ENCODE measurements around the gene NPAS2.

NPAS2 gene

DNA sequence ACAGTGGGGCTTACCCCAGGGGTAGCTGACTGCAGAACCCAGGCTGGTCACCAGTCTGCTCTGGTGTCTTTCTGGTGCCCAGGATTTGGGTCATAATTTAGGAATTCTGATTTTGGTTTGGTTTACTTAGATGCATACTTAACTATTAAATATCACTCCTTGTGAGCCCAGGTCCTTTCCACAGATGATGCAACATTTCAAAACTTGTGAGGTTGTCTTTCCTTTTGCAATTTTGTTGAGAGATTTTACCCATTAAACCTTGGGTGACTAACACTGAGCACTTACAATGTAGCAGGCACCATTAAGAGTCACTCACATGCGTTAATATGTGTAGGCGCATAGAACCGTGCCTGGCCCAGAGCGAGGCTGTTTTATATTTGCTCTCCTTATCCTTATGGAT is 120.3 kb downstream of the NPAS2 start:
- DNase-seq: no peak

DNA sequence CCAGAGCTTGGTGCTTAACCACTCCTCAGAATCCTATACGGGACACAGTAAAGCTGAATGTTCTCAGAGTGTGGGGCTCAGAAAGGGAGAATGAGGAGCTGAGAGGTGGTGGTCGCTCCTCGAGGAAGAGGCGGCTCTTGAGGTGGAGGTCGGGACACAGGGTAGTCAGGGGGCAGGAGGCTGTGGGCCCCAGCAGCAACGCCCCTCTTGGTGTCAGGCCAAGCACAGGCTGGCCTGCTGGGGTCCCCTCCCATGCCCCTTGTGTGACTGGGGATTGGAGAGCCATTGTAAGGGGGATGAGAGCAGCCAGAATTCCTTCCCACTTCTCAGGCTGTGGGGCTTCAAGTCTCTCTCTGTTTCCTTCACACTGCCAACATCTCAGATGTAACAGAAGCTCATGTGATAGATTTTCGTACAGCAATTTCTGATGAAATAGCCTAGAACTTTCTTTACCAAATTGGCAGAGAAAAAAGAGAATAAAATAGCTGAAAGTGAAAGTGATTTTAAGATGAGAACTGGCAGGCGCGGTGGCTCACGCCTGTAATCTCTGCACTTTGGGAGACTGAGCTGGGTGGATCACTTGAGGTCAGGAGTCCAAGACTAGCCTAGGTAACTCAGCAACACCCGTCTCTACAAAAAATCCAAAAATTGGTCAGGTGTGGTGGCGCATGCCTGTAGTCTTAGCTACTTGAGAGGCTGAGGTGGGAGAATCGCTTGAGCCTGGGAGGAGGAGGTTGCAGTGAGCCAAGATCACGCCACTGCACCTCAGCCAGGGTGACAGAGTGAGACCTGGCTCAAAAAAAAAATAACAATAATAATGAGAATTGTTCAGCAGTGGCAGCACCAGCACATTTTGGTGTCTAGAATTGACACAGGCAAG is 121.1 kb downstream of the NPAS2 start:
- DNase-seq: no peak

DNA sequence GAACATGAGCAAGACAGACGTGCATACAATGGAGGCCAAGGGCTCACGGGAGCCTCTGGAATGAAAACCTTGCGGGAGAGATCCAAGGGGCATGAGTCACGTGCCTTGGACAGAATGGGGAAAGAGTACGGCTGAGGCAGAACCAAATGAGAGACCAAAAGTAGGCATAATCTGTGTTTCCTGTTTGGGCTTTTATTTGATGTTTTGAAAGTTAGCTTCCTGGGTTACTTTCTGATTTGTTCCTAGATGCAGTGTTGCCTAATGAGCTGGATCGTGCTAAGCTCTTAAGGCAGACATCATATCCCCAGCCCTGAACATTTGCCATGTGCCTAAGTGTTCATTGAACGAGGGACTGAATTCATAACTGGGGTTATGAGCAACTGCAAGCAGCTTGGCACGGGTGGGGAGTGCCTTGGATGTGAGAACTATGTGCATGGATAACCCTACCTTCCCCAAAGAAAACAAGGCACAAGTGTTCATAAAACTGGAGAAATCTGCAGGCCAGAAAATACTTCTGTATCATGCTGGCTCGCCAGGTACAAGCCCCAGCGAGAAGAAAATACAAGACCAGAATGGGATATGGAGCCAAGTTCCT is 121.8 kb downstream of the NPAS2 start:
- DNase-seq: no peak

- DNase-seq: no peak
These were observed 124.9 kb downstream of the NPAS2 start for GRCh38 chr2:100944617-100945432.

DNA sequence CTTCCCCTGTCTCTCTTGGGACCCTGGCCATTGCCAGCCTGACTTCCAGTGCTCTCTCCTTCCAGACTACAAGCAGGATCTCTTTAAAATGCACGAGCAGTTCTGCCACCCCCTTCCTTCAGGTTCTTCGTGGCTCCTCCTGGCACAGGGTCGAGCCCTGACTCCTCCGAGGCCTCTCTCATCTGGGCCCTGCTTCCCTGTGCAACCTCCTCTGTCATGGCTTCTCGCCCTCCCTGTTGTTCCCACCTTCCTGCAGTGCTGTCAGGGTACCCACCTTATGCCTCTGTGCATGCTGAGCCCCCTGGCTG is 125.4 kb downstream of the NPAS2 start:
- DNase-seq: no peak

- DNase-seq: no peak
These were observed 126.1 kb downstream of the NPAS2 start for GRCh38 chr2:100945930-100946607.

DNA sequence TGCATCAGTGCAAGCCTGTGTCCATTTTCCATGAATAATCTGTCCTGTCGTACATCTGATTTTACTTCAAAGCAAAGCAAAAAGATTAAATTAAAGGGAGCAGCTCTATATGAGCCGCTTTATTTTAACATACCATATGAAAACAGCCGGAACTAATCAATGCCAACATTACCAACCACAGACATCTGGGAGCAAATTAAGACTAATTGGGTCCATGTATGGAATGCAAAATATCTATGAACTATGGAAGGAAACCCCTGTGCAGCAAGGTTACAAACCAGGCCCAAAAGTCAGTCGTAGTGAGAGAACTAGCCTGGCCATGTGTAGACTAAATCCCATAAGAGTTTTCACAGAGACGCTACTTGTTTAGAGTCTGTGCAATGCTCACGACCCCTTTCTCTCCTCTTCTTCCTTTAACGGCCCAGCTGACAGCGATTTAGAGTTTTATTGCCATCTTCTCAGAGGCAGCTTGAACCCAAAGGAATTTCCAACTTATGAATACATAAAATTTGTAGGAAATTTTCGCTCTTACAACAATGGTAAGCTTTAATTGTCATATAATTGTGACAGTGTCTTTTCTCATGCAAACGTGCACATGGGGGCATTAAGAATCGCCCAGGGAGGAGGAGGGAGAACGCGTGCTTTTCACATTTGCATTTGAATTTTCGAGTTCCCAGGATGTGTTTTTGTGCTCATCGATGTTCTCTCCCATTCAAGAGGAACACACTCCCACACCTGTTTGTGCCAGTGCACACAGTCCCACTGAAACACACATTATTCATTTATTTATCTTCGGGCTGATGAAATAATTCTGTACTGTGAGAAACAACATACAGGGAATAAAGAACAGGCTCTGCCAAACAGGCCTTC is 129.2 kb downstream of the NPAS2 start:
- peak in 1 of 51 donors; percentile 38 for DNase-seq

- DNase-seq: no peak
These were observed 132.6 kb downstream of the NPAS2 start for GRCh38 chr2:100952512-100952911.

DNA sequence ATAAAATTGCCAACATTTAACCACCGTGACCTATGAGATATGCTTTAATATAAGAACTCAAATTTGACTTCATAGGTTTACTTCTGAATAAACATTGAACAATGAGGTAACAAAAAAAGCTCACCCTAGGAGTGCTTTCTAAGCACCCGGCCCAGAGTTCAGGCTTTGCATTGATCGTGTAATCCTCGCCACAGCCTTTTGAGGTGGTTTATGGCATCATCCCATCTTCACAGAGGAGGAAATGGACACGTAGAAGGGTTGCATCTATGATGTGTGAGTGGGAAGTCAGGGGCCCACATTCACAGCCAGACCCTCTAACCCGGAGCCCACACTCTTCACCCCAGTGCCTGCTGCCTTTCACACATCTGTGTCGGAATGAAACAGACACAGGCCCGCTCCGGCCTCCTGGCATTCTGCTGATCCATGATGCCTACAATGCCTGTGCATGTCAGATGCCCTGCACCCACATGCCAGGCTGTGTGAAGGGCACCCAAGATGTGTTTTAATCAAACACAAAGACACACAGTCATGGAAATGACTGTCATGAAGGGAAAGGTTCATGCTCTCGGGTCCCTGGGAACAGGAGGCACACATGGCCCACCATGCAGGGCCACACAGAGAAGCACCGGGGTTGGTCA is 133.6 kb downstream of the NPAS2 start:
- no peak for DNase-seq

- DNase-seq: no peak
These were observed 134.1 kb downstream of the NPAS2 start for GRCh38 chr2:100954044-100954420.

GRCh38 chr2:100955226-100955625 is 135.3 kb downstream of the NPAS2 start:
- DNase-seq: no peak

GRCh38 chr2:100956081-100956480 is 136.1 kb downstream of the NPAS2 start:
- DNase-seq: no peak

GRCh38 chr2:100957996-100958653 is 138.2 kb downstream of the NPAS2 start:
- peak in 11 of 51 donors; percentile 3 to 30 (median 8) for DNase-seq

GRCh38 chr2:100959225-100959880 is 139.4 kb downstream of the NPAS2 start:
- DNase-seq: no peak

DNA sequence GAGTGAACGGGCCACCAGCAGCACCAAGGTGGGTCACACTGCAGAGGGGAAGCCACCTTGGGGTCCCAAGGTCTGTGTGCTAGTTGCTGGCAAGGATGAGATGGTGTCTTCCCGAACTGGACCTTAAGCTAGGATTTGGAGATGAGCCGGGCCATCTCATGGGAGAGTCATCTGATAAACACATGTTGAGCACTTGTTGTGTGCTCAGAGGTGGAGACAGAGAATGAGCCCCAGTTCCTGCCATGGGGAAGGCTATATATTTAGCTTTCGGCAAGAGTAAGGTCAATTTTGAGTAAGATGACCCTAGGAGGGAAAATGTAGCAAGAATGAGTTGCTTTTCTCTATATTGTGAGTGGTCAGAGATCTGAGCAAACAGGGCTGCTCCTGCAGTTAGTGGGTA is 140.7 kb downstream of the NPAS2 start:
- no peak for DNase-seq

GRCh38 chr2:100962366-100963025 is 142.6 kb downstream of the NPAS2 start:
- DNase-seq: no peak

DNA sequence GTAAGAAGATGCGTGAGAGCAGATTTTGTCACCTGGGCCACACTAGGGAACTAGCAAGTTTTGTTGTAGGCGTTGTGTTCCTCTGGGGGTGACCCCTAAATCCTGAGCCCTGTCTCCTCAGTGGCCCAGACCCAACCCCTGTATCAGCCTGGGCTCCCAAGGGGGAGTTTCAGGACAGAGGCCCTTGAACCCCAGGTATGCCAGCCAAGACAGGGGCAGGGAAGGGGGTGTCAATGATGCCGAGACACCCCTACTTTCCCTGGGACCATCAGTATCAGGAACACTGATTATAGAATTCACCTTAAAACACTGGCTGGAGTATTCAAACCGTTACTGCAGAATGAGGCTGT is 143.1 kb downstream of the NPAS2 start:
- DNase-seq: no peak

GRCh38 chr2:100964222-100964621 is 144.3 kb downstream of the NPAS2 start:
- DNase-seq: no peak

DNA sequence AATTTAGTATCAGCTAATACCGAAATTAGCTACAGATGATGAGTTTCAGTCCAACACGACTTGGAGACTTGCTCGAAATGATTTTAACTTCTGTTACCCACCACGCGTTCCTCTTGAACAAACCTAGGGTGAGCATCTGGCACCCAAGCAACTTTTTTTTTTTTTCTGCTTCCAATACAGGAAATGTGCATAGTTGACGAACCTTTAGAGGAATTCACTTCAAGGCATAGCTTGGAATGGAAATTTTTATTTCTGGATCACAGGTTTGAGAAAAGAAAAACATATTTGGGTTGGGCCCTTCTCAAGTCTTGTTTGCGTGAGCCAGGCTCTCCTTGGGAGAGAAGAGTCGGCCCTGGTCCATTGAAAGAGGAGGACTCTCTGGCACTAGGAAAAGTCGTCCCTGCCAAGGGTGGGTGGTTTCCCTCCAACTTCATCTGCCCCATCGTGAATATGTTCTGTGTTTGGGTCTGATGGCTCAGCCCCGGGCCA is 144.8 kb downstream of the NPAS2 start:
- no peak for DNase-seq
